Endothelial cell of umbilical vein (primary cell): ENCODE data around the gene BUB1B. TPM values are rescaled to one million over a fixed set of nuclear protein-coding genes. Genes with fewer than 3 reads are reported as not detected.

ENCODE experiments used
- BruUV-seq: library from RNA; stranded (reverse); fragments of 400-500 nt; replicated peaks from 2 replicates; lab custom pipeline; 2021; lab: Mats Ljungman, UMichigan
- CTCF ChIA-PET: fragments of 300-600, 350-600 bp; sonication (Branson Sonifier 250); formaldehyde crosslinking; loops from one replicate; lab custom pipeline; 2021; ENCODE audit warnings: antibody characterized with exemption, inconsistent platforms; lab: Charles Lee
- POLR2A ChIA-PET: fragments of 300-600, 350-600 bp; sonication (Branson Sonifier 250); formaldehyde crosslinking; loops from one replicate; lab custom pipeline; 2021; ENCODE audit warnings: antibody characterized with exemption, inconsistent platforms; lab: Charles Lee
- DNase-seq: peaks from one replicate; pipeline ENCODE4 v3.0.0-alpha.2; 2011; ENCODE audit warnings: low read depth, low spot score
- FAIRE-seq: peaks from 2 replicates; lab custom pipeline; 2011; peaks lifted over from hg19 to GRCh38; lab: Jason Lieb, UNC
- H2AFZ ChIP-seq: 2 replicates; pipeline ENCODE4 v1.6.0; 2012; ENCODE audit warnings: low read depth, low read length, control low read depth, inconsistent platforms
- H3K27ac ChIP-seq: 2 replicates; pipeline ENCODE4 v1.5.1; 2011; ENCODE audit warnings: low read depth, mild to moderate bottlenecking, control low read depth, low read length, moderate library complexity; ENCODE audit not compliant: insufficient read depth
- H3K27me3 ChIP-seq, 2 experiments: 2 replicates each; pipeline versions ENCODE4 v1.6.0 to v1.6.1; 2011; ENCODE audit warnings: low read length in 2 of 2, mixed read lengths in 1 of 2; ENCODE audit not compliant: control insufficient read depth in 2 of 2, insufficient read depth in 2 of 2
- H3K36me3 ChIP-seq, 2 experiments: 2 replicates in 1 of 2; 3 replicates in 1 of 2; pipeline ENCODE4 v1.5.1; 2011; ENCODE audit warnings: low read length in 2 of 2, mild to moderate bottlenecking in 1 of 2, moderate library complexity in 1 of 2; ENCODE audit not compliant: control insufficient read depth in 2 of 2, insufficient read depth in 2 of 2; ENCODE audit errors: extremely low read depth in 1 of 2
- H3K4me1 ChIP-seq: 3 replicates; pipeline ENCODE4 v1.5.1; 2011; ENCODE audit warnings: mild to moderate bottlenecking, low read length; ENCODE audit not compliant: control insufficient read depth, insufficient read depth; ENCODE audit errors: extremely low read depth
- H3K4me2 ChIP-seq: 2 replicates; pipeline ENCODE4 v1.6.1; 2011; ENCODE audit warnings: low read length, control low read depth, mixed read lengths; ENCODE audit not compliant: insufficient read depth
- H3K4me3 ChIP-seq, 3 experiments: fragments of 200-600 bp in 1 of 3; sonication (generic), shearing (Covaris generic) in 1 of 3; replicated peaks in 1 of 3; 2 replicates each; pipeline ENCODE4 v1.5.1; 2011 to 2016; ENCODE audit warnings: control low read depth in 3 of 3, low read length in 3 of 3, mild to moderate bottlenecking in 2 of 3, inconsistent platforms in 1 of 3, low read depth in 1 of 3, moderate library complexity in 1 of 3; ENCODE audit not compliant: insufficient read depth in 1 of 3
- H3K79me2 ChIP-seq: 2 replicates; pipeline ENCODE4 v1.6.0; 2012; ENCODE audit warnings: low read length, inconsistent platforms; ENCODE audit not compliant: control insufficient read depth, insufficient read depth
- H3K9ac ChIP-seq: replicated peaks from 2 replicates; pipeline ENCODE3; 2011; ENCODE audit warnings: low read length, control low read depth; ENCODE audit not compliant: insufficient read depth; ENCODE audit errors: extremely low read depth
- H3K9me1 ChIP-seq: replicated peaks from 3 replicates; pipeline ENCODE4 v1.6.0; 2011; ENCODE audit warnings: mild to moderate bottlenecking, low read length; ENCODE audit not compliant: control insufficient read depth, insufficient read depth; ENCODE audit errors: extremely low read depth
- H3K9me3 ChIP-seq: replicated peaks from 2 replicates; pipeline ENCODE4 v1.5.1; 2012; ENCODE audit warnings: low read length, inconsistent platforms; ENCODE audit not compliant: control insufficient read depth, insufficient read depth
- H4K20me1 ChIP-seq: replicated peaks from 2 replicates; pipeline ENCODE3; 2011; ENCODE audit warnings: mild to moderate bottlenecking, low read length; ENCODE audit not compliant: control insufficient read depth, insufficient read depth; ENCODE audit errors: extremely low read depth
- EZH2 ChIP-seq: IDR thresholded peaks from 2 replicates; pipeline ENCODE4 v1.6.1; 2012; ENCODE audit warnings: borderline replicate concordance, low read depth, mild to moderate bottlenecking, moderate library complexity, low read length, inconsistent platforms; ENCODE audit not compliant: severe bottlenecking
- FOS ChIP-seq: IDR thresholded peaks from 2 replicates; pipeline ENCODE4 v1.6.1; 2011; ENCODE audit warnings: mild to moderate bottlenecking, low read length, moderate library complexity, borderline replicate concordance; ENCODE audit not compliant: insufficient read depth
- GATA2 ChIP-seq: IDR thresholded peaks from 2 replicates; pipeline ENCODE4 v1.7.0; 2011; ENCODE audit warnings: low read depth, mild to moderate bottlenecking, moderate library complexity, mixed read lengths, low read length; ENCODE audit not compliant: insufficient read length, insufficient read depth
- JUN ChIP-seq: IDR thresholded peaks from 2 replicates; pipeline ENCODE4 v1.6.1; 2011; ENCODE audit warnings: borderline replicate concordance, low read depth; ENCODE audit not compliant: insufficient read length, insufficient read depth
- MYC ChIP-seq: IDR thresholded peaks from one replicate; pipeline ENCODE4 v1.6.1; 2011; ENCODE audit warnings: mild to moderate bottlenecking, low read depth, low read length
- POLR2A ChIP-seq: IDR thresholded peaks from 2 replicates; pipeline ENCODE4 v1.6.1; 2012; ENCODE audit warnings: low read depth, mild to moderate bottlenecking, control low read depth, low read length
- POLR2AphosphoS5 ChIP-seq: IDR thresholded peaks from 2 replicates; pipeline ENCODE4 v1.6.1; 2012; ENCODE audit warnings: low read depth, mild to moderate bottlenecking, control low read depth, low read length, moderate library complexity; ENCODE audit not compliant: insufficient read depth
- dilution Hi-C: fragments of 300-500 bp; cut with MboI; formaldehyde crosslinking; loops from one replicate; pipeline ENCODE4 v1.15.0; 2019; ENCODE audit warnings: low sequenced_read_pairs; ENCODE audit not compliant: extremely low pct_ligation_motif_present
- intact Hi-C: fragments of 100-400 bp; cut with micrococcal nuclease; formaldehyde crosslinking; loops from one replicate; pipeline ENCODE4 v1.10.0; 2022
- polyA plus RNA-seq, 4 experiments: library from polyadenylated mRNA; depleted of rRNA in 3 of 4; stranded (reverse) in 3 of 4; unstranded in 1 of 4; fragments of >200 nt; gene quantifications; 2 replicates each; pipeline versions ENCODE4 v1.2.1 to v1.2.3, GENCODE V29; 2011 to 2012; ENCODE audit warnings: missing spikeins in 1 of 4
- total RNA-seq: library from RNA; stranded (reverse); gene quantifications from 2 replicates; pipeline ENCODE4 v1.2.3, GENCODE V29; 2021
- TF ChIP-seq, protein P1 (sequence below): IDR thresholded peaks from 2 replicates; pipeline ENCODE4 v1.6.1; 2011; ENCODE audit not compliant: insufficient read depth, insufficient read length
- TF ChIP-seq, protein P2 (sequence below), 2 donors: IDR thresholded peaks; 1 replicate in 1 of 2; 2 replicates in 1 of 2; pipeline ENCODE4 v1.5.1; 2011; ENCODE audit warnings: low read length in 2 of 2, mild to moderate bottlenecking in 2 of 2, moderate library complexity in 2 of 2, control low read depth in 1 of 2, inconsistent platforms in 1 of 2, low read depth in 1 of 2; ENCODE audit not compliant: insufficient read depth in 1 of 2; ENCODE audit errors: extremely low read depth in 1 of 2

Gene BUB1B
- total and polyA plus RNA-seq, 2 donors (not counting 3 experiments of a cell fraction or from before 2014, with no cell fraction given) = 12.2 to 69.8 TPM

DNA sequence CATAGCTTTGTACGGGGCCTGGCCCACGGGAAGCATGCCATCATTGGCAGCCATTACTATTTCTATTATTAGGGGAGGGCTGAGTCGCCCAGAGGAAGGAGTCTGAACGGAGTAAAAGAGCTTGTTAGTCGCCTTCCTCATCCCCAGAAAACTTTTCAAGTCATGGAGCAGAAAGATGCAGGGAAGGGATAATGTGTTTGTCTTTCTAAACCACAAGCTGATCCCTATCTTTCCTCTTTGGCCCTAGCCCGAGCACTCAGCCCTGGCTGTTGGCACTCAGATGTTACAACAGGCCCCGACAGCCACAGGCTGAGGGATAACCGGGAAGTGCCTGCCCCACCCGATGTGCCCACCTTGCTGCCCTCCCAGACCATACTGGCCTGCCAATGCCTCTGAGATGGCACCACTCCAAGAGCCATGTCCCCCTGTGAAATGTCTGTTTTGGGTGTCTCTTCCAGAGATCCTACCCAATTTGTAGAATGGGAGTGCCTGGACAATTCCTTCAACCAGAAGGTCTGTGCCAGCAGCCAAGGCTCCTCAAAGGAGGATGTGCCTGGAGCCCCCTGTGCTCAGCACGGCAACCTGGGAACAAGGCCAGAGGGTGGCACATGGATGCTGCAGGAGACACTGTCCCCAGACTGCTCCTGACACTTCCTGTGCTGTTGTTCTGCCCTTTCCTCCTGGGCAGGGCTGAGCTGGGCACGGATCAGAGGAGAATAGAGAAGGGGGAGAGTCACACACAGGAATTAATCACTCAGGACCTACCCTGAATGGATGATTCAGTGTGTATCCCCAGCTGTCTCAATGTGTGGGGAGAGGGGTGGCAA lies 88.8 kb downstream of the BUB1B start:
- Histone ChIP-seq H3K9ac (no peak overlapping the region), H3K4me1 (peaks cover 11% of the 10 kb centered on the region), H3K36me3 (no peaks in the 10 kb centered on the region), H3K9me3 (no peaks in the 10 kb centered on the region), H3K4me3 (no peak overlapping the region), H3K27ac (no peak overlapping the region), H4K20me1 (no peaks in the 10 kb centered on the region), H3K79me2 (no peaks in the 10 kb centered on the region), H3K9me1 (no peaks in the 10 kb centered on the region), H3K27me3 (peaks cover 32 to 33% of the 10 kb centered on the region in 2 experiments), H3K4me2 (no peak overlapping the region), H2AFZ (no peak overlapping the region)
- dilution Hi-C loops = no loop called here
- TF ChIP-seq GATA2 = peak; percentile 86
- no peak for TF ChIP-seq EZH2
- TF ChIP-seq POLR2AphosphoS5 = no peak
- TF ChIP-seq, protein P1, sequence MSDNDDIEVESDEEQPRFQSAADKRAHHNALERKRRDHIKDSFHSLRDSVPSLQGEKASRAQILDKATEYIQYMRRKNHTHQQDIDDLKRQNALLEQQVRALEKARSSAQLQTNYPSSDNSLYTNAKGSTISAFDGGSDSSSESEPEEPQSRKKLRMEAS = no peak
- CTCF ChIA-PET = interaction anchor here (0.8 to 2.6 kb wide), 8 partner anchors 9 to 60 kb away, joined by 3 to 22 read pairs (median 6); no protein-coding TSS in a partner anchor
- DNase-seq = no peak
- BruUV-seq = no TSS peak
- POLR2A ChIA-PET = no interaction called here
- peak; percentile 63 for FAIRE-seq
- intact Hi-C loops = no loop called here

DNA sequence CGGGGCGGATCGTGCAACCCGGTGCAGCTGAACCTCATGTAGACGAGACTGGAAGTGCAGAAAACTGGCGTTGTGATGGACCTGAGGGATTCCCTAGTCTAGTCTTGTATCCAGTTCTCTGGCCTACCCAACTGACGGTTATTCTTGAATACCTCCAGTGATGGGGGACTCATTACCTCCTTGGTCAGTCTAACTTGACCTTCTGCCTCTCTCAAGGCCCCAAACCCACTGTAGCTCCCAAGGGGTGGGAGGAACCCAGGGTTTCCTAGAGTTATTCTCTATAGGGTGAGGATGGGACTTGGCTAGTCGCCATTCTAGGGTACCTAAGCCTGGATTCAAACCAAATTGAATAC lies 89.4 kb downstream of the BUB1B start:
- ChIA-PET CTCF (interaction anchor here (1.2 to 2.6 kb wide), 7 partner anchors 8 to 60 kb away, joined by 3 to 22 read pairs (median 8); no protein-coding TSS in a partner anchor), POLR2A (no interaction called here)
- Histone ChIP-seq H4K20me1 (no peaks in the 10 kb centered on the region), H3K9me1 (no peaks in the 10 kb centered on the region), H2AFZ (no peak overlapping the region), H3K9ac (no peak overlapping the region), H3K36me3 (no peaks in the 10 kb centered on the region), H3K79me2 (no peaks in the 10 kb centered on the region), H3K4me1 (peaks cover 11% of the 10 kb centered on the region), H3K9me3 (no peaks in the 10 kb centered on the region), H3K4me2 (no peak overlapping the region), H3K4me3 (no peak overlapping the region), H3K27ac (no peak overlapping the region), H3K27me3 (peaks cover 34 to 37% of the 10 kb centered on the region in 2 experiments)
- no peak for DNase-seq
- TF ChIP-seq FOS (no peak), POLR2A (no peak), MYC (no peak), EZH2 (no peak), POLR2AphosphoS5 (no peak), GATA2 (no peak), JUN (no peak)
- TF ChIP-seq, protein P1 = no peak
- TF ChIP-seq, protein P2, sequence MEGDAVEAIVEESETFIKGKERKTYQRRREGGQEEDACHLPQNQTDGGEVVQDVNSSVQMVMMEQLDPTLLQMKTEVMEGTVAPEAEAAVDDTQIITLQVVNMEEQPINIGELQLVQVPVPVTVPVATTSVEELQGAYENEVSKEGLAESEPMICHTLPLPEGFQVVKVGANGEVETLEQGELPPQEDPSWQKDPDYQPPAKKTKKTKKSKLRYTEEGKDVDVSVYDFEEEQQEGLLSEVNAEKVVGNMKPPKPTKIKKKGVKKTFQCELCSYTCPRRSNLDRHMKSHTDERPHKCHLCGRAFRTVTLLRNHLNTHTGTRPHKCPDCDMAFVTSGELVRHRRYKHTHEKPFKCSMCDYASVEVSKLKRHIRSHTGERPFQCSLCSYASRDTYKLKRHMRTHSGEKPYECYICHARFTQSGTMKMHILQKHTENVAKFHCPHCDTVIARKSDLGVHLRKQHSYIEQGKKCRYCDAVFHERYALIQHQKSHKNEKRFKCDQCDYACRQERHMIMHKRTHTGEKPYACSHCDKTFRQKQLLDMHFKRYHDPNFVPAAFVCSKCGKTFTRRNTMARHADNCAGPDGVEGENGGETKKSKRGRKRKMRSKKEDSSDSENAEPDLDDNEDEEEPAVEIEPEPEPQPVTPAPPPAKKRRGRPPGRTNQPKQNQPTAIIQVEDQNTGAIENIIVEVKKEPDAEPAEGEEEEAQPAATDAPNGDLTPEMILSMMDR (IDR thresholded peaks at IDR 0.05; ENCODE audit: extremely low read depth in 1 of 2, insufficient read depth in 1 of 2, low read depth in 1 of 2, low read length in 2 of 2) = no peak
- dilution Hi-C loops (no loop called here), intact Hi-C loops (no loop called here)
- FAIRE-seq = no peak
- BruUV-seq = no TSS peak
